Measurements from ENCODE around the gene DGKI. TPM values are rescaled to one million over a fixed set of nuclear protein-coding genes. Genes with fewer than 3 reads are reported as not detected.

Gene DGKI
- 2.1 TPM for polyA plus RNA-seq (2013, experiment 1 of 2)
- polyA plus RNA-seq (2013, experiment 2 of 2): 2.3 TPM

DNA sequence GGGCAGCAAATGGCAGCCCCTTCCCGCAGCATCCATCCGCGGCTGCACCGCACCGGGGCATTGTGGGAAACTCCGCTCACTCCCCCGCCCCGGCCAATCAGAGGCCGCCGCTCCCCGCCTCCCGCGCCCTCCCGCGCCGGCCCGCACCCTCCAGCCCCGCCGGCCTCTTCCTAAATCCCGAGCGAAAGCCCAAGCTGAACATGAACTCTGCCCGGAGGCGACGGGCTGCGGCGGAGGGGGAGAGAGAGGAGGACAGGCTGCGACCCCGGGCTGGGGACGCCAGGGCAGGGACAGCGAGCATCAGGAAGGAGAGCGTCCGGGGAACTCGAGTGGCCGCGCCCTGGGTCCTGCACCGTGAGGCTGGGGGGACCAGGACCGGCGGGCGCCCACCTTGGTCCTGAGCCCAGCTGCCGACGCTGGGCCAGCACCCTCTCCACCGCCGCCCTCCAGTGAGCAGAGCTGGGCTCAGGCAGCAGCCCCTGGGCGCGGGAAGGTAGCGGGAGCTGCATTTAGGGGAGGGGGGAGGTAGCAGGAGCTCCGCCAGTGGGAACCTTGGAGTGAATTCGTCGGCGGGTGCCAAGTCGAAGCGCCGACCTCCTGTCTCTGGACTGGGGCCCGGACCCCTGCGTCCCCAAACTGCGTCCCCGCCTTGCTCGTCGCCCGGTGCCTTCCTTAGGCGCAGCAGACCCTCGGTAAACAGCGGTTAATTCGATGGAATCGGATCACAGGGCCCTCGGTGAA lies at the start of gene DGKI:
Gene DGKI (minus strand): TSS at position 148 of the 741 bp plus-strand sequence.
- no peaks in the 10 kb centered on the region for H3K9me3 ChIP-seq (replicated peaks in 1 of 2; ENCODE audit: control insufficient read depth in 2 of 2, insufficient read depth in 1 of 2, low read depth in 1 of 2, low read length in 2 of 2)
- peak within 1 kb of the TSS; percentile 96 for H2AFZ ChIP-seq (ENCODE audit: low read length)
- peak within 1 kb of the TSS; percentile 59 for H3K23ac ChIP-seq (ENCODE audit: low read depth, low read length, poor library complexity)
- peak within 1 kb of the TSS; percentile 26 for H2AK5ac ChIP-seq (ENCODE audit: low read depth, low read length)
- peak within 1 kb of the TSS; percentile 95 for H3K18ac ChIP-seq (ENCODE audit: low read length)
- peak within 1 kb of the TSS; percentile 75 for H3K9ac ChIP-seq (ENCODE audit: low read depth, low read length, poor library complexity)
- H3K14ac ChIP-seq (ENCODE audit: low read length): no peak within 1 kb of the TSS
- DNase-seq (ENCODE audit: low spot score): peak; percentile 57
- no peak within 1 kb of the TSS for H3K27ac ChIP-seq (replicated peaks; ENCODE audit: low read length)
- H3K4ac ChIP-seq (ENCODE audit: low read length): no peak within 1 kb of the TSS
- peak within 1 kb of the TSS; percentile 78 for H2BK15ac ChIP-seq (ENCODE audit: low read length)
- H4K8ac ChIP-seq (ENCODE audit: low read depth, low read length): no peak within 1 kb of the TSS
- H2BK12ac ChIP-seq (ENCODE audit: low read length): no peak within 1 kb of the TSS
- peak within 1 kb of the TSS; percentile 97 for H3K4me2 ChIP-seq (ENCODE audit: insufficient read depth, low read length, poor library complexity, severe bottlenecking)
- peak within 1 kb of the TSS; percentile 20 for H2BK120ac ChIP-seq (ENCODE audit: low read depth, low read length)
- H2BK5ac ChIP-seq (ENCODE audit: low read length): no peak within 1 kb of the TSS
- H3K4me3 ChIP-seq (ENCODE audit: low read length in 2 of 2): peak within 1 kb of the TSS; percentile 52 to 77
- H4K91ac ChIP-seq (ENCODE audit: low read depth, low read length, poor library complexity): no peak within 1 kb of the TSS
- no peaks in the 10 kb centered on the region for H3K79me1 ChIP-seq (ENCODE audit: low read depth, low read length)
- WGBS, 2 donors (ENCODE audit: extremely low coverage in 2 of 2, insufficient read length in 2 of 2, insufficient replicate concordance in 1 of 2): no CpG with 5 or more reads among the region's 66 CpGs
- peaks cover 8 to 28% of the 10 kb centered on the region in 2 donors for H3K4me1 ChIP-seq (ENCODE audit: control insufficient read depth in 2 of 2, insufficient read depth in 1 of 2, low read depth in 1 of 2, low read length in 2 of 2)
- peaks cover 0 to 19% (median 9%) of the 10 kb centered on the region in 3 experiments for H3K27me3 ChIP-seq (ENCODE audit: control insufficient read depth in 3 of 3, insufficient read depth in 3 of 3, low read depth in 1 of 3, low read length in 3 of 3)
- no peaks in the 10 kb centered on the region for H3K36me3 ChIP-seq (replicated peaks in 1 of 2; ENCODE audit: control insufficient read depth in 2 of 2, insufficient read depth in 2 of 2, low read length in 2 of 2)

- Histone ChIP-seq H3K23ac (ENCODE audit: low read depth, low read length, poor library complexity) (no peak overlapping the region), H3K36me3 (replicated peaks in 1 of 2; ENCODE audit: control insufficient read depth in 2 of 2, insufficient read depth in 2 of 2, low read length in 2 of 2) (peaks cover 11 to 76% of the 10 kb centered on the region in 2 donors), H4K91ac (ENCODE audit: low read depth, low read length, poor library complexity) (no peak overlapping the region), H3K79me1 (ENCODE audit: low read depth, low read length) (no peaks in the 10 kb centered on the region), H3K14ac (ENCODE audit: low read length) (no peak overlapping the region), H3K4me3 (ENCODE audit: low read length in 2 of 2) (no peak overlapping the region), H2BK15ac (ENCODE audit: low read length) (no peak overlapping the region), H2AK5ac (ENCODE audit: low read depth, low read length) (no peak overlapping the region), H3K4me1 (ENCODE audit: control insufficient read depth in 2 of 2, insufficient read depth in 1 of 2, low read depth in 1 of 2, low read length in 2 of 2) (peaks cover 0 to 2% of the 10 kb centered on the region in 2 donors), H4K8ac (ENCODE audit: low read depth, low read length) (no peak overlapping the region), H2BK12ac (ENCODE audit: low read length) (no peak overlapping the region), H2AFZ (ENCODE audit: low read length) (no peak overlapping the region), H3K18ac (ENCODE audit: low read length) (no peak overlapping the region), H3K4ac (ENCODE audit: low read length) (no peak overlapping the region), H3K9ac (ENCODE audit: low read depth, low read length, poor library complexity) (no peak overlapping the region), H3K9me3 (replicated peaks in 1 of 2; ENCODE audit: control insufficient read depth in 2 of 2, insufficient read depth in 1 of 2, low read depth in 1 of 2, low read length in 2 of 2) (peaks cover 0 to 4% of the 10 kb centered on the region in 2 donors), H3K27me3 (ENCODE audit: control insufficient read depth in 3 of 3, insufficient read depth in 3 of 3, low read depth in 1 of 3, low read length in 3 of 3) (no peaks in the 10 kb centered on the region), H3K4me2 (ENCODE audit: insufficient read depth, low read length, poor library complexity, severe bottlenecking) (no peak overlapping the region), H2BK120ac (ENCODE audit: low read depth, low read length) (no peak overlapping the region), H3K27ac (replicated peaks; ENCODE audit: low read length) (no peak overlapping the region), H2BK5ac (ENCODE audit: low read length) (no peak overlapping the region)
- DNase-seq (ENCODE audit: low spot score): no peak
- WGBS, 2 donors (ENCODE audit: extremely low coverage in 2 of 2, insufficient read length in 2 of 2, insufficient replicate concordance in 1 of 2): no CpG with 5 or more reads among the region's 8 CpGs
Measured at GRCh38 chr7:137895301-137896221, 48.8 kb upstream of the DGKI start.

- Histone ChIP-seq H4K91ac (ENCODE audit: low read depth, low read length, poor library complexity) (no peak overlapping the region), H3K4ac (ENCODE audit: low read length) (no peak overlapping the region), H2BK5ac (ENCODE audit: low read length) (no peak overlapping the region), H2AK5ac (ENCODE audit: low read depth, low read length) (no peak overlapping the region), H3K14ac (ENCODE audit: low read length) (no peak overlapping the region), H4K8ac (ENCODE audit: low read depth, low read length) (no peak overlapping the region), H3K9ac (ENCODE audit: low read depth, low read length, poor library complexity) (no peak overlapping the region), H2BK120ac (ENCODE audit: low read depth, low read length) (no peak overlapping the region), H3K79me1 (ENCODE audit: low read depth, low read length) (no peaks in the 10 kb centered on the region), H3K36me3 (replicated peaks in 1 of 2; ENCODE audit: control insufficient read depth in 2 of 2, insufficient read depth in 2 of 2, low read length in 2 of 2) (peaks cover 9 to 68% of the 10 kb centered on the region in 2 donors), H3K4me3 (ENCODE audit: low read length in 2 of 2) (no peak overlapping the region), H3K18ac (ENCODE audit: low read length) (no peak overlapping the region), H3K4me2 (ENCODE audit: insufficient read depth, low read length, poor library complexity, severe bottlenecking) (no peak overlapping the region), H3K9me3 (replicated peaks in 1 of 2; ENCODE audit: control insufficient read depth in 2 of 2, insufficient read depth in 1 of 2, low read depth in 1 of 2, low read length in 2 of 2) (peaks cover 0 to 4% of the 10 kb centered on the region in 2 donors), H2AFZ (ENCODE audit: low read length) (no peak overlapping the region), H3K4me1 (ENCODE audit: control insufficient read depth in 2 of 2, insufficient read depth in 1 of 2, low read depth in 1 of 2, low read length in 2 of 2) (no peaks in the 10 kb centered on the region), H3K27ac (replicated peaks; ENCODE audit: low read length) (no peak overlapping the region), H2BK12ac (ENCODE audit: low read length) (no peak overlapping the region), H2BK15ac (ENCODE audit: low read length) (no peak overlapping the region), H3K23ac (ENCODE audit: low read depth, low read length, poor library complexity) (no peak overlapping the region), H3K27me3 (ENCODE audit: control insufficient read depth in 3 of 3, insufficient read depth in 3 of 3, low read depth in 1 of 3, low read length in 3 of 3) (no peaks in the 10 kb centered on the region)
- DNase-seq (ENCODE audit: low spot score): no peak
Measured at GRCh38 chr7:137893143-137893742, 46.5 kb upstream of the DGKI start.

Data from neuronal stem cell (in vitro differentiated cells).